ENCODE data around the gene ELAVL1.
A peak's percentile ranks its signal among the peaks of the same experiment; 100 is the strongest.

The ELAVL1 gene

GRCh38 chr19:7915250-7916102 lies 90.0 kb downstream of the ELAVL1 start:
- Histone ChIP-seq H3K4me3 (ENCODE audit: low read length) (no peak overlapping the region), H3K4me2 (ENCODE audit: low read length) (no peak overlapping the region), H3K9ac (ENCODE audit: low read length) (no peak overlapping the region), H4K8ac (ENCODE audit: low read depth, low read length) (no peak overlapping the region), H3K4me1 (ENCODE audit: control insufficient read depth, low read depth, low read length) (peaks cover 2% of the 10 kb centered on the region), H3K79me1 (ENCODE audit: low read length) (no peaks in the 10 kb centered on the region), H2BK5ac (ENCODE audit: low read length) (no peak overlapping the region), H2AK5ac (ENCODE audit: low read length) (no peak overlapping the region), H3K18ac (ENCODE audit: low read length) (no peak overlapping the region), H2BK15ac (replicated peaks; ENCODE audit: low read depth) (no peak overlapping the region), H3K79me2 (ENCODE audit: control insufficient read depth, insufficient read depth, low read length) (no peaks in the 10 kb centered on the region), H3K27me3 (ENCODE audit: insufficient read depth, low read length, poor library complexity) (peaks cover 19% of the 10 kb centered on the region), H3K23ac (ENCODE audit: low read length) (peak overlapping the region; percentile 2), H4K5ac (ENCODE audit: low read length) (no peak overlapping the region), H3K56ac (ENCODE audit: low read length) (no peak overlapping the region), H3K36me3 (ENCODE audit: control insufficient read depth, insufficient read depth, low read length) (peaks cover 3% of the 10 kb centered on the region), H3K4ac (ENCODE audit: low read depth, low read length) (no peak overlapping the region), H2BK120ac (ENCODE audit: low read depth, low read length) (no peak overlapping the region), H3K27ac (ENCODE audit: low read depth, low read length) (no peak overlapping the region)
- WGBS (ENCODE audit: extremely low coverage, insufficient coverage, low lambda C conversion rate), result no CpG with 5 or more reads among the region's 24 CpGs
- no peak for DNase-seq

- H3K27me3 ChIP-seq (ENCODE audit: insufficient read depth, low read length, poor library complexity), result peaks cover 19% of the 10 kb centered on the region
Measured at GRCh38 chr19:7914598-7915045, 90.8 kb downstream of the ELAVL1 start, which contains the start of gene TGFBR3L. TGFBR3L (plus strand) TSS chr19:7914830.

GRCh38 chr19:7914099-7914498 lies 91.3 kb downstream of the ELAVL1 start:
- H2AK5ac ChIP-seq (ENCODE audit: low read length), result no peak overlapping the region
- no peak overlapping the region for H3K56ac ChIP-seq (ENCODE audit: low read length)
- WGBS (ENCODE audit: extremely low coverage, insufficient coverage, low lambda C conversion rate), result no CpG with 5 or more reads among the region's 12 CpGs
- H3K79me1 ChIP-seq (ENCODE audit: low read length), result no peaks in the 10 kb centered on the region
- H3K4me1 ChIP-seq (ENCODE audit: control insufficient read depth, low read depth, low read length), result no peaks in the 10 kb centered on the region
- H2BK15ac ChIP-seq (replicated peaks; ENCODE audit: low read depth), result no peak overlapping the region
- H3K79me2 ChIP-seq (ENCODE audit: control insufficient read depth, insufficient read depth, low read length), result no peaks in the 10 kb centered on the region
- H3K4me2 ChIP-seq (ENCODE audit: low read length), result no peak overlapping the region
- DNase-seq, result no peak
- H3K4ac ChIP-seq (ENCODE audit: low read depth, low read length), result no peak overlapping the region
- H2BK5ac ChIP-seq (ENCODE audit: low read length), result no peak overlapping the region
- peaks cover 3% of the 10 kb centered on the region for H3K36me3 ChIP-seq (ENCODE audit: control insufficient read depth, insufficient read depth, low read length)
- no peak overlapping the region for H3K9ac ChIP-seq (ENCODE audit: low read length)
- no peak overlapping the region for H4K5ac ChIP-seq (ENCODE audit: low read length)
- H3K4me3 ChIP-seq (ENCODE audit: low read length), result no peak overlapping the region
- no peak overlapping the region for H3K18ac ChIP-seq (ENCODE audit: low read length)
- H3K23ac ChIP-seq (ENCODE audit: low read length), result no peak overlapping the region
- peaks cover 19% of the 10 kb centered on the region for H3K27me3 ChIP-seq (ENCODE audit: insufficient read depth, low read length, poor library complexity)
- H4K8ac ChIP-seq (ENCODE audit: low read depth, low read length), result no peak overlapping the region
- no peak overlapping the region for H3K27ac ChIP-seq (ENCODE audit: low read depth, low read length)
- H2BK120ac ChIP-seq (ENCODE audit: low read depth, low read length), result no peak overlapping the region

More at GRCh38 chr19:7914598-7915045, 90.8 kb downstream of the ELAVL1 start, which contains the start of gene TGFBR3L:
- Histone ChIP-seq H4K5ac (ENCODE audit: low read length) (no peak within 1 kb of the TSS), H3K9ac (ENCODE audit: low read length) (no peak within 1 kb of the TSS), H3K79me1 (ENCODE audit: low read length) (no peaks in the 10 kb centered on the region), H3K56ac (ENCODE audit: low read length) (no peak within 1 kb of the TSS), H3K18ac (ENCODE audit: low read length) (no peak within 1 kb of the TSS), H2BK15ac (replicated peaks; ENCODE audit: low read depth) (no peak within 1 kb of the TSS), H3K4me1 (ENCODE audit: control insufficient read depth, low read depth, low read length) (no peaks in the 10 kb centered on the region), H2BK5ac (ENCODE audit: low read length) (no peak within 1 kb of the TSS), H2AK5ac (ENCODE audit: low read length) (no peak within 1 kb of the TSS), H3K4me3 (ENCODE audit: low read length) (no peak within 1 kb of the TSS), H3K4me2 (ENCODE audit: low read length) (no peak within 1 kb of the TSS), H3K23ac (ENCODE audit: low read length) (peak within 1 kb of the TSS; percentile 2), H3K36me3 (ENCODE audit: control insufficient read depth, insufficient read depth, low read length) (peaks cover 3% of the 10 kb centered on the region), H4K8ac (ENCODE audit: low read depth, low read length) (no peak within 1 kb of the TSS), H3K79me2 (ENCODE audit: control insufficient read depth, insufficient read depth, low read length) (no peaks in the 10 kb centered on the region), H2BK120ac (ENCODE audit: low read depth, low read length) (no peak within 1 kb of the TSS), H3K4ac (ENCODE audit: low read depth, low read length) (no peak within 1 kb of the TSS), H3K27ac (ENCODE audit: low read depth, low read length) (no peak within 1 kb of the TSS)
- no peak for DNase-seq
- WGBS (ENCODE audit: extremely low coverage, insufficient coverage, low lambda C conversion rate), result no CpG with 5 or more reads among the region's 12 CpGs

- H2AK5ac ChIP-seq (ENCODE audit: low read length), result no peak overlapping the region
- H2BK15ac ChIP-seq (replicated peaks; ENCODE audit: low read depth), result no peak overlapping the region
- no peak overlapping the region for H3K4me3 ChIP-seq (ENCODE audit: low read length)
- no peak overlapping the region for H2BK5ac ChIP-seq (ENCODE audit: low read length)
- peaks cover 3% of the 10 kb centered on the region for H3K36me3 ChIP-seq (ENCODE audit: control insufficient read depth, insufficient read depth, low read length)
- H3K23ac ChIP-seq (ENCODE audit: low read length), result no peak overlapping the region
- H3K79me2 ChIP-seq (ENCODE audit: control insufficient read depth, insufficient read depth, low read length), result no peaks in the 10 kb centered on the region
- H3K27ac ChIP-seq (ENCODE audit: low read depth, low read length), result no peak overlapping the region
- no peak overlapping the region for H3K4ac ChIP-seq (ENCODE audit: low read depth, low read length)
- H2BK120ac ChIP-seq (ENCODE audit: low read depth, low read length), result no peak overlapping the region
- H3K27me3 ChIP-seq (ENCODE audit: insufficient read depth, low read length, poor library complexity), result peaks cover 19% of the 10 kb centered on the region
- no peak overlapping the region for H3K9ac ChIP-seq (ENCODE audit: low read length)
- no peak overlapping the region for H3K18ac ChIP-seq (ENCODE audit: low read length)
- no peaks in the 10 kb centered on the region for H3K4me1 ChIP-seq (ENCODE audit: control insufficient read depth, low read depth, low read length)
- H4K8ac ChIP-seq (ENCODE audit: low read depth, low read length), result no peak overlapping the region
- no peak for DNase-seq
- H3K56ac ChIP-seq (ENCODE audit: low read length), result no peak overlapping the region
- H3K79me1 ChIP-seq (ENCODE audit: low read length), result no peaks in the 10 kb centered on the region
- no peak overlapping the region for H3K4me2 ChIP-seq (ENCODE audit: low read length)
- H4K5ac ChIP-seq (ENCODE audit: low read length), result no peak overlapping the region
- WGBS (ENCODE audit: extremely low coverage, insufficient coverage, low lambda C conversion rate), result no CpG with 5 or more reads among the region's 10 CpGs
Measured at GRCh38 chr19:7913652-7914051, 91.8 kb downstream of the ELAVL1 start.

GRCh38 chr19:7912697-7913564 lies 92.5 kb downstream of the ELAVL1 start:
- Histone ChIP-seq H2BK15ac (replicated peaks; ENCODE audit: low read depth) (no peak overlapping the region), H4K5ac (ENCODE audit: low read length) (no peak overlapping the region), H3K23ac (ENCODE audit: low read length) (no peak overlapping the region), H3K36me3 (ENCODE audit: control insufficient read depth, insufficient read depth, low read length) (peaks cover 3% of the 10 kb centered on the region), H3K4me2 (ENCODE audit: low read length) (no peak overlapping the region), H3K27ac (ENCODE audit: low read depth, low read length) (no peak overlapping the region), H3K27me3 (ENCODE audit: insufficient read depth, low read length, poor library complexity) (peaks cover 19% of the 10 kb centered on the region), H2BK120ac (ENCODE audit: low read depth, low read length) (no peak overlapping the region), H3K79me2 (ENCODE audit: control insufficient read depth, insufficient read depth, low read length) (no peaks in the 10 kb centered on the region), H3K56ac (ENCODE audit: low read length) (no peak overlapping the region), H3K4me3 (ENCODE audit: low read length) (no peak overlapping the region), H2AK5ac (ENCODE audit: low read length) (no peak overlapping the region), H3K79me1 (ENCODE audit: low read length) (no peaks in the 10 kb centered on the region), H2BK5ac (ENCODE audit: low read length) (no peak overlapping the region), H3K18ac (ENCODE audit: low read length) (no peak overlapping the region), H3K4me1 (ENCODE audit: control insufficient read depth, low read depth, low read length) (no peaks in the 10 kb centered on the region), H4K8ac (ENCODE audit: low read depth, low read length) (no peak overlapping the region), H3K4ac (ENCODE audit: low read depth, low read length) (no peak overlapping the region), H3K9ac (ENCODE audit: low read length) (no peak overlapping the region)
- no peak for DNase-seq
- no CpG with 5 or more reads among the region's 39 CpGs for WGBS (ENCODE audit: extremely low coverage, insufficient coverage, low lambda C conversion rate)

Measured in mesendoderm (in vitro differentiated cells).